HEK293 (cell line): Measurements from ENCODE around the gene SMIM13.

Experiments
- HOXA7 ChIP-seq: sonication (generic); formaldehyde crosslinking; IDR thresholded peaks from 2 replicates; pipeline ENCODE4 v1.8.1; 2022; ENCODE audit warnings: missing genetic modification reagents, borderline replicate concordance
- ZNF843 ChIP-seq: fragments of 450-650 bp; formaldehyde crosslinking; IDR thresholded peaks from 2 replicates; pipeline ENCODE4 v1.5.1; 2016; ENCODE audit warnings: missing biosample characterization, missing genetic modification characterization
- TF ChIP-seq, protein P1 (sequence below): fragments of 450-650 bp; formaldehyde crosslinking; IDR thresholded peaks from 2 replicates; pipeline ENCODE4 v1.5.1; 2016; ENCODE audit warnings: missing biosample characterization, missing genetic modification characterization

DNA sequence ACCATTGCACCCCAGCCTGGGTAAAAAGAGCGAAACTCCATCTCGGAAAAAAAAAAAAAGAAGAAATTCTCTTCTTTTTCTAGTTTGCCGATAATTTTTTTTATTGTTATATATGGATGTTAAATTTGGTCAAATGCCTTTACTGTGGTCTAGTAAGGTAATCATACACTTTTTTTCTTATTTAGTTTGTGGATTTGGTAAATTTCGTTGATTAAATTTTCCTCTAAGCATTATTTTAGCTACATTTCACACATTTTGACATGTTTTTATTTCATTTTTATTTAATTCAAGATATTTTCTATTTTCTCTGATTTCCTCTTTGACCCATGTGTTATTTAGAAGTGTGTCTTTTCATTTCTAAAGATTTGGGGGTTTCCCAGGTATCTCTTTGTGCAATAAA, 31.6 kb upstream of the SMIM13 start:
- no peak for TF ChIP-seq ZNF843
- TF ChIP-seq, protein P1, sequence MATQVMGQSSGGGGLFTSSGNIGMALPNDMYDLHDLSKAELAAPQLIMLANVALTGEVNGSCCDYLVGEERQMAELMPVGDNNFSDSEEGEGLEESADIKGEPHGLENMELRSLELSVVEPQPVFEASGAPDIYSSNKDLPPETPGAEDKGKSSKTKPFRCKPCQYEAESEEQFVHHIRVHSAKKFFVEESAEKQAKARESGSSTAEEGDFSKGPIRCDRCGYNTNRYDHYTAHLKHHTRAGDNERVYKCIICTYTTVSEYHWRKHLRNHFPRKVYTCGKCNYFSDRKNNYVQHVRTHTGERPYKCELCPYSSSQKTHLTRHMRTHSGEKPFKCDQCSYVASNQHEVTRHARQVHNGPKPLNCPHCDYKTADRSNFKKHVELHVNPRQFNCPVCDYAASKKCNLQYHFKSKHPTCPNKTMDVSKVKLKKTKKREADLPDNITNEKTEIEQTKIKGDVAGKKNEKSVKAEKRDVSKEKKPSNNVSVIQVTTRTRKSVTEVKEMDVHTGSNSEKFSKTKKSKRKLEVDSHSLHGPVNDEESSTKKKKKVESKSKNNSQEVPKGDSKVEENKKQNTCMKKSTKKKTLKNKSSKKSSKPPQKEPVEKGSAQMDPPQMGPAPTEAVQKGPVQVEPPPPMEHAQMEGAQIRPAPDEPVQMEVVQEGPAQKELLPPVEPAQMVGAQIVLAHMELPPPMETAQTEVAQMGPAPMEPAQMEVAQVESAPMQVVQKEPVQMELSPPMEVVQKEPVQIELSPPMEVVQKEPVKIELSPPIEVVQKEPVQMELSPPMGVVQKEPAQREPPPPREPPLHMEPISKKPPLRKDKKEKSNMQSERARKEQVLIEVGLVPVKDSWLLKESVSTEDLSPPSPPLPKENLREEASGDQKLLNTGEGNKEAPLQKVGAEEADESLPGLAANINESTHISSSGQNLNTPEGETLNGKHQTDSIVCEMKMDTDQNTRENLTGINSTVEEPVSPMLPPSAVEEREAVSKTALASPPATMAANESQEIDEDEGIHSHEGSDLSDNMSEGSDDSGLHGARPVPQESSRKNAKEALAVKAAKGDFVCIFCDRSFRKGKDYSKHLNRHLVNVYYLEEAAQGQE (tag by site-specific recombination), result no peak
- TF ChIP-seq HOXA7 (CRISPR knock-in tag), result no peak
